GM18951 (cell line): ENCODE results near the gene TMEM255B.

ENCODE experiments used
- POLR2A ChIP-seq: IDR thresholded peaks from 4 replicates; pipeline ENCODE4 v1.6.1; 2011; ENCODE audit warnings: mild to moderate bottlenecking; ENCODE audit not compliant: insufficient read length, insufficient read depth; ENCODE audit errors: extremely low read depth
- in situ Hi-C: fragments of 300-500 bp; cut with MboI; formaldehyde crosslinking; loops from one replicate; pipeline ENCODE4 v1.12.0; 2022; ENCODE audit warnings: low sequenced_read_pairs, mixed read lengths, inconsistent platforms; ENCODE audit not compliant: unreplicated experiment

Gene TMEM255B

DNA sequence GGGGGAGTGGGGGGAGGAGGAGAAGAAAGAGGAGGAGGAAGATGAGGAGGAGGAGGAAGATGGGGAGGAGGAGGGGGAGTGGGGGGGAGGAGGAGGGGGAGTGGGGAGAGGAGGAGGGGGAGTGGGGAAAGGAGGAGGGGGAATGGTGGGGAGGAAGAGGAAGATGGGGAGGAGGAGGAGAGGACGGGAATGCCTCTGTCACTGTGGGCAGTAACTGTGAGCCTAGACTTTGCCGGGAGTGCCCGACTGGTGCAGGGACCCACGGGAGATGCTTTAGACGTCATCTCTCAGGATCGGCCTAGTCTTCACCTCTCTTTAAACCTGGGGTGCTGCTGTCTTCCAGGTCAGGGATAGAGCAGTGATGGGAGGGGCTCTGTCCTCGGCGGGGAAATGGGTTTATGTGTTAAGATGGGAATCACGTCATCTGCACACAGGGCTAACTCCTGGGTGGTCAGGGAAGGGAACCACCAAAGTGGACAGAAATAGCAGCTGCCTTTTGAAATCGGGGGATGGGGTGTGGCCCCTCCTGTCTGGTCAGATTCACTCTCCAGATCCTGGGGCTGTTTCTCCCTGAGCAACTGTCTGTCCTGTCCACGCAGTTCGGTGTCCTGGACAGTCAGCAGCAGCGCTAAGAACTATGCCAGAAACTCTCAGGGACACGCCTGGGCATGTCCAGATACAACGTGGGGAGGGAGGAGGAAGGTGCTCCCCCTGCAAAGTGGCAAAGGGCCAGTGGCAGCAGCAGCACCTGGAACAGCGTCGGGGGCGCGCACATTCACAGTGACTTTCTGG, 77.9 kb downstream of the TMEM255B start:
- in situ Hi-C loops = no loop called here
- TF ChIP-seq POLR2A = no peak

DNA sequence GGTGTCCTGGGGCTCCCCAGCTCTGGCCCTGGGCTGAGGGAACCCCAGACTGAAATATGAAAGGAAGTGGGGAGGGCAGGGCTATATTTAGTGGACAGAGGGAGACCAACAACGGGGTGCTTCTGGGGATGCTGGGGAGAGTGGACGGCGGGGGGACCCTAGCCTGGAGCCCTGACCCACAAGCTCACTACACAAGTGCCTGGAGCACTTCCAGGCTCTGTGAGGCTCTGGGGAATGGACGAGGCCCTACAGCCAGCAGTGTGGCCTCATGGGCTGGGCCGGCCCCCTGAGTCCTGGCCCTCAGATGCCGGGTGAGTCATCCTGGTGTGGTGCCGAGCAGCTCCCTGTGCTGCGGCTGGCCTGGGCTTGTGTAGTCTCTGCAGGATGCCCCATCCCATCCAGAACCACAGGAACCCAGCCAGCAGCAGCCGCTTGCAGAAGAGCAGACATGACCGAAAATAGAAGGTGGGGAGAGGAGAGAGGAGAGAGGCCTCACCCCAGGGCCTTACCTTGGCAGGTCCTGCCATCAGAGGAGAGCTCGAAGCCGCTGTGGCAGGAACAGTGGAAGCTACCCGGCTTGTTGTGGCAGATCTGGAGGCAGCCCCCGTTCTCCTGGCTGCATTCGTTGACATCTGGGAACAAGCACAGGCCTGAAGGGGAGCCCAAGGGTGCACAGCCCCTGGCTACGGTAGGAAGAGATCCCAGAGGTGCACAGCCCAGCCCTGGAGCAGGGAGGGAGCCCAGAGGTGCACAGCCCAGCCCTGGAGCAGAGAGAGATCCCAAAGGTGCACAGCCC, 78.7 kb downstream of the TMEM255B start:
- no peak for TF ChIP-seq POLR2A
- in situ Hi-C loops = no loop called here

DNA sequence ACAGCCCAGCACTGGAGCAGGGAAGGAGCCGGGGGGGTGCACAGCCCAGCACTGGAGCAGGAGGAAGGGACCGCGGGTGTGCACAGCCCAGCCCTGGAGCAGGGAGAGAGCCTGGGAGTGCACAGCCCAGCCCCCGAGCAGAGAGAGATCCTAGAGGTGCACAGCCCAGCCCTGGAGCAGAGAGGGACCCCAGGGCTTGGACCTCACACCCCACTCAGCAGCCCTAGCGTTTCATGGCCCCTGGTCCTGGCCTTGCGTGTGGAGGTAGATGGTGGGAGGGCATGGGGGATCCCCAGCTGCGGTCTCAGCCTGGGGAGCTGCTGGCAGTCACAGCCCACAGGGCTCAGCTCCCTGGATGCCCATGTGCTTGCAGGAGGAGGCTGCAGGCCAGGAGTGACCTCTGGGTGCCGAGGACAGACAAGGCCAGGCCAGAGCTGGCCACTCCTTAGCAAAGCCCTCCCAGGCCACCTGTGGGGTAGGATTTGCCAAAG, 79.7 kb downstream of the TMEM255B start:
- no peak for TF ChIP-seq POLR2A
- in situ Hi-C loops = no loop called here

DNA sequence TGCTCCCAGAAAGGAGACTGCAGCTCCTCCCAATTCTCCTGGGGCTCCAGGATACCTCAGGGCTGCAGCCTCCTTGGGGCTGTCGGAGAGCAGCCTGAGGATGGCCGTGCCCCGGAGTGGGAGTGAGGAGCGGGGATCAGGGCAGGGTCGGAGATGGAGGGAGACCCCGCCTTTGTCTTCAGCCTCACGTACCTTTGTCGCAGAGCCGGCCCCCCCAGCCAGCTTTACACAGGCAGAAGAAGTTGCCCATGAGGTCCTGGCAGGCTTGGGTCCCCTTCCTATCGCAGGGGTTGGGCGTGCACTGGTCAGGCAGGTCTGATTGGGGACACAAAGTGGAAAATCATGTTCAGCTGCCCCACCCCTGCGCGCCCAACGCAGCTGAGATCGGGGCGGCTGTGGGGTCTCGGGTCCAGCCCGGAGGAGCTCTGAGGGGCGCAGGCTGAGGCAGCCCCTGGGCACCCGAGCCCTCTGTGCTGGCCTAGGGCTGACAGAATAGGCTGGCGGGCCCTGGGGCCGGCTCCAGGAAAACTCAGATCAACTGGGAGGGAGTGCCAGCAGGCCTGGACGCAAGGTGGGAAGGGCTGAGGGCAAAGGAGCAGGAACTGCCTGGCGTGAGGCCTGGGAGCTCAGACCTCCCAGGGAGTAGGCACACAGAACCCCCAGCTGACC, 80.6 kb downstream of the TMEM255B start:
- in situ Hi-C loops = no loop called here

DNA sequence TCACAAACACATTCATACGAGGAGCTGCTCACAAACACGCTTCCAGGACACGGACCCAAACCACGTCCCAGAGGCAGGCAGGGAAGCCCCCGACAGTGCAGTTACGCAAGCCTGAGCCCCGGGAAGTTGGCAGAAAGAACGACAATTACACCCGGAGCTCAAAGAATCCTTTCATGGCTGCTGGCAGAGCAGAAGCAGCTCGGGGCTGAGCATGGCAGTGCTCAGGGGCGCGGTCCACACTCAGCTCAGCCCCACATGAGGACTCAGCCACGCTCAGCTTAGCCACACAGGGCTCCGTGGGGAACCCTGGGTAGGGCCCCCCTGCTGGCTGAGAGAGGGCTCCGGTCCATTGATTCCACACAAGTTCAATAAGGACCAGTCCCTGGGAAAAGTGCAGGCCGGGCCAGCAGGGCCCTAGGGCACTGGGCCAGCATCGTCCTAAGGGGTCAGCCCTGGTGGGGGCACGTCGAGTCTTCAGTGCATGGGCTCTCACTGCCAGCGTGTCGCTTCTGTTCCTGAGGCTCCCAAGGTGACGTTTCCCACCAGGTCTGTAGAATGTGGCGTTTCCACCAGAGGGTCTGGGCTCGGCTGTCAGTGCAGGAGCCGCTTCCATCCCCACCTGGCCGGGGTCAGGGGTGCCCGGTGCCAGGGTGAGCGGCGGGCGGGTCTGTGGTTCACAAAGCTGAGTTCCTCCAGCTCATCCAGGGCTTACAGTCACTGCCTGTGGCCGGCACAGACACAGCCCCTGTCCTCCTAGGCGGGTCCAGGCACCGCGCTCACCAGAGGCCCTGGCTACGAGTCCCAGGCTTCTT, 81.7 kb downstream of the TMEM255B start:
- in situ Hi-C loops = no loop called here
- TF ChIP-seq POLR2A = no peak

More for the DNA sequence above, 80.6 kb downstream of the TMEM255B start:
- no peak for TF ChIP-seq POLR2A

DNA sequence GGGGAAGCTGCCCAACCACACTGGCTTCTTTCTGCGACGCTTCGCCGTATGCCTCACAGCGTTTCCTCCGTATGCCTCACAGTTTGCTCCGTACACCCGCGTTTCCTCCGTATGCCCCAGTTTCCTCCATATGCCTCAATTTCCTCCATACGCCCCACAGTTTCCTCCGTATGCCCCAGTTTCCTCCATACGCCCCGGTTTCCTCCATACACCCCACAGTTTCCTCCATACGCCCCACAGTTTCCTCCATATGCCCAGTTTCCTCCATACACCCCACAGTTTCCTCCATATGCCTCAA, 82.3 kb downstream of the TMEM255B start:
- in situ Hi-C loops = no loop called here
- TF ChIP-seq POLR2A = no peak

DNA sequence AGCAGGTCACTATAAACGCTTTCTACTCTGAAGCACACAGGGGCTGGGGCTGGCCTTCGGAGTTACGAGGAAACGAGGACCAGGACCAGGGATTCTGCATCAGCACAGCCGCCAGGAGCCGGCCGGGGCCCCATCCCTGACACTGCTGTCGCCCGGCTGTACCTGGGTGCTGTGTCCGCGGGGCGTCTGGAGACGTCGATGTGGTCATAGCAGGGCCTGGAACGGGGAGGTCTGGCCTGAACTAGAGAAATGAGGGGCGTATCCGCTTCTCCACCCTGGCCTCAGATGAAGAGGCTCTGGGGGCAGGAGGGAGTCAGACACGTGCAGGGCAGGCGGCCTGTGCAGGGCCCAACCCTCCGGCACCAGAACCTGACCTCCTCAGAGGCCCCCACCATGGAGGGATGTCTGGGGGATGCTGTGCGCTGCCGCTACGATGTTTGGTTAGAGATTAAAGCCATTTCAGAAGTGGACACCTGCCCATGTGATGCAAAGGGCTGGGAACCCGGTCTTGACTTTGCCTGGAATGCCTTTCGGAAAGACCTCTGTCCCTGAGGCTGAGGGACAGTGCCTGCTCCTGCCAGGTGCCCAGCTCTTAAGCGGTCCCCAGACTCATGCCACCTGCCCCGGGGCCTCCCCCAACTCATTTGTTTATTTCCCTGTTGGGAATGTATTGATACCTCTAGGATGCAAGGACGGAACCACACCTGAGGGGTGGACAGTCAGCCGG, 83.5 kb downstream of the TMEM255B start:
- in situ Hi-C loops = no loop called here
- TF ChIP-seq POLR2A = no peak

DNA sequence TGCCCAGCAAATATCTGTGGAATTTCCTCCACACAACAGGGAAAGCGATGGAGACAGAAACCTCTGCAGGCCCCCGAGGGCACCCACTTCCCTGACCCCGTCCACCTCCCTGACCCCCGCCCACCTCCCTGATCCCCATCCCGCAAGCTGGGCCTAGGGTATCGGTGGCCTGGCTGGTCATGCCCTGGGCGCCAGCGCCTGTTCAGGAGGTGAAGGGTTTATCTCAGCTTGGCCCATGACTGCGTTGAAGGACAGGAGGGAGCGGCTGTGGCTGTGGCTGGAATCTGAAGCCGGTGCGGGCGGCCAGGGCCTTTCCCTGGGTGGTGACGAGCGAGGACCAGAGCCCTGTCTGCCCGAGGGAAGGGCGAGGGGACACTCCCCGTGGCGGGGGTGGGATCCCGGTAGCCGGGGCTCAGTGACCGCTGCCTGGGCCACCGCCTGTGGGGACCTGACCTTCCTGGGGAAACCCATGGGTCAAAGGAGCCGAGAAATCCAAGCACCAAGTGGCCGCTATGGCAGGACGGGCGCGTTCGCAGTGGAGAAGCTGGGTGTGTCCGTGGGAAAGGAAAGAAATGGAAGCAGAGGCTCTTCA, 84.1 kb downstream of the TMEM255B start:
- in situ Hi-C loops = no loop called here
- TF ChIP-seq POLR2A = no peak

DNA sequence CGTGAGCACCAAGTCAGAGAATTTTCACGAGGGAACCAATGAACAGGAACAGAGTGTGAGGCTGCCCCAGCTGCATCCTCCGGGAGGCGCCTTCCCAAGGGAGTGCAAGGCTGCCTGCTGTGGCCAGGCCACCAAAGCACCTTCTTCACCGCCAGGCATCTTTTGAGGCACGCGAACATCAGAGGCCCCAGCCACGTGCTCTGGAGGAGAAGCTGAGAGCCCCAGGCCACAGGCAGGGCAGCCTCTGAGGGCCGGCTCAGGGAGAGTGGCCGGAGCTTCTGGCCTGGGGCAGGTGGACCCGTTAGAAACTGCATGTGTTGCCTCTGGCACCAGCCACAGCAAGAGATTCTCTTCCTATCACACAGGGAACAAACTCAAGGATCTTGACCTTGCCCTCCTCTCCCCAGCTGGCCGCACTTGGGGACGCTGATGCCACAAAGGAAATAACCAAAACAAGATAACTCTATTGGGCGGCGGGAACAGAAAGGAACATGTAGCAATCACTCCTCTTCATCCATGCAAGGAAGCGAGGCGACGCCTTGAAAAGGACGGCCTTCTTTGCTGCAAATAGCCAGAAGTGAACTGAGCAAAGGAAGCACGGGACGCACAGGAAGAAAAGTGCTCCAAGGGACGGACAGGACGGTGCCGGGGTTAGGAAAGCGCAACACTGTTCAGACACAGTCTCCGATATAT, 85.0 kb downstream of the TMEM255B start:
- TF ChIP-seq POLR2A = no peak
- in situ Hi-C loops = no loop called here

DNA sequence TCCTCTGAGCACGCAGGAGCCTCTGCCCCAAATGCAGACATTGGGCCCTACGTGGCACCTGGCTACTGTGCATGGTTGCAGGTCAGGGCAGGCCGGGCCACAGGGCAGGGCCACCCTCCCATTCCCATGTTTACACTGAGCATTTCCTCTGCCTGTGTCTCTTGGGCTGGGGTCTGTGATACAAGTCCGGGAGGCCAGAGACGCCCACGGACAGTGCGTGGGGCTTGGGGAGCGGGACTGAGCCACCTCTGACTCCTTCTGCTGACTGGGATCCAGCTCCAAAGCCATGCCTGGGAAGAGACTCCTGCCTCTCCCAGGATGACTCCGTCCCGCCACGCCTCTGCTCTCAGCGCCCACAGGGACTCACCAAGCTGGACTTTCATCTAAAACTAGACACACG, 86.0 kb downstream of the TMEM255B start:
- in situ Hi-C loops = no loop called here

More for the DNA sequence above, 86.0 kb downstream of the TMEM255B start:
- TF ChIP-seq POLR2A = no peak
